Astrocyte (in vitro differentiated cells and primary cell): Measurements from ENCODE around the gene KRTAP1-1. TPM values are rescaled to one million over a fixed set of nuclear protein-coding genes. Genes with fewer than 3 reads are reported as not detected.

ENCODE experiments used
- DNase-seq: peaks from one replicate; pipeline ENCODE4 v3.0.0-alpha.2; 2010; ENCODE audit warnings: low read depth
- FAIRE-seq: peaks from 2 replicates; lab custom pipeline; 2011; peaks lifted over from hg19 to GRCh38; lab: Jason Lieb, UNC
- H2AFZ ChIP-seq: 2 replicates; pipeline ENCODE4 v1.6.0; 2012; ENCODE audit warnings: low read depth, low read length, inconsistent platforms
- H3K27ac ChIP-seq: 2 replicates; pipeline ENCODE4 v1.5.1; 2011; ENCODE audit warnings: low read depth, low read length, inconsistent platforms
- H3K27me3 ChIP-seq: 2 replicates; pipeline ENCODE4 v1.6.0; 2011; ENCODE audit warnings: low read length, inconsistent platforms; ENCODE audit not compliant: insufficient read depth
- H3K36me3 ChIP-seq: 2 replicates; pipeline ENCODE4 v1.5.1; 2011; ENCODE audit warnings: low read length, inconsistent platforms; ENCODE audit not compliant: insufficient read depth
- H3K4me1 ChIP-seq: 2 replicates; pipeline ENCODE4 v1.5.1; 2011; ENCODE audit warnings: low read length, inconsistent platforms; ENCODE audit not compliant: insufficient read depth
- H3K4me2 ChIP-seq: 2 replicates; pipeline ENCODE4 v1.6.0; 2012; ENCODE audit warnings: low read length, inconsistent platforms
- H3K4me3 ChIP-seq: 2 replicates; pipeline ENCODE4 v1.5.1; 2011; ENCODE audit warnings: low read depth, mild to moderate bottlenecking, low read length, inconsistent platforms; ENCODE audit not compliant: insufficient read depth
- H3K79me2 ChIP-seq: 2 replicates; pipeline ENCODE4 v1.6.0; 2012; ENCODE audit warnings: mild to moderate bottlenecking, low read length, inconsistent platforms; ENCODE audit not compliant: insufficient read depth
- H3K9ac ChIP-seq: 2 replicates; pipeline ENCODE4 v1.6.0; 2012; ENCODE audit warnings: mild to moderate bottlenecking, low read length, inconsistent platforms
- H3K9me3 ChIP-seq: 2 replicates; pipeline ENCODE4 v1.5.1; 2012; ENCODE audit warnings: low read depth, mild to moderate bottlenecking, low read length, inconsistent platforms; ENCODE audit not compliant: insufficient read depth
- H4K20me1 ChIP-seq: 2 replicates; pipeline ENCODE4 v1.6.0; 2012; ENCODE audit warnings: low read length, inconsistent platforms; ENCODE audit not compliant: insufficient read depth
- H3K27ac Mint-ChIP-seq: one replicate; pipeline ENCODE4 v1.8.0; 2021; ENCODE audit warnings: mild to moderate bottlenecking, mixed read lengths; ENCODE audit not compliant: unreplicated experiment
- H3K27me3 Mint-ChIP-seq: one replicate; pipeline ENCODE4 v1.8.0; 2021; ENCODE audit warnings: low read depth, mixed read lengths; ENCODE audit not compliant: unreplicated experiment
- H3K36me3 Mint-ChIP-seq: one replicate; pipeline ENCODE4 v1.8.0; 2021; ENCODE audit warnings: low read depth, mixed read lengths; ENCODE audit not compliant: unreplicated experiment
- H3K4me1 Mint-ChIP-seq: one replicate; pipeline ENCODE4 v1.8.0; 2021; ENCODE audit warnings: low read depth, mixed read lengths; ENCODE audit not compliant: unreplicated experiment
- H3K4me3 Mint-ChIP-seq: one replicate; pipeline ENCODE4 v1.8.0; 2021; ENCODE audit warnings: mild to moderate bottlenecking, moderate library complexity, mixed read lengths; ENCODE audit not compliant: unreplicated experiment
- H3K9me3 Mint-ChIP-seq: one replicate; pipeline ENCODE4 v1.8.0; 2021; ENCODE audit warnings: mild to moderate bottlenecking, mixed read lengths; ENCODE audit not compliant: unreplicated experiment
- CTCF ChIP-seq: IDR thresholded peaks from 2 replicates; pipeline ENCODE4 v1.5.1; 2011; ENCODE audit warnings: low read depth, mild to moderate bottlenecking, inconsistent platforms, low read length, moderate library complexity; ENCODE audit not compliant: insufficient read depth
- EZH2 ChIP-seq: IDR thresholded peaks from 2 replicates; pipeline ENCODE4 v1.6.1; 2012; ENCODE audit warnings: mild to moderate bottlenecking, low read length, inconsistent platforms; ENCODE audit not compliant: insufficient read depth
- total RNA-seq: library from RNA; stranded (reverse); gene quantifications from 2 replicates; pipeline ENCODE4 v1.2.1, GENCODE V29; 2021

KRTAP1-1 gene
- total RNA-seq, 1 donor from 2014 or later = not detected

DNA sequence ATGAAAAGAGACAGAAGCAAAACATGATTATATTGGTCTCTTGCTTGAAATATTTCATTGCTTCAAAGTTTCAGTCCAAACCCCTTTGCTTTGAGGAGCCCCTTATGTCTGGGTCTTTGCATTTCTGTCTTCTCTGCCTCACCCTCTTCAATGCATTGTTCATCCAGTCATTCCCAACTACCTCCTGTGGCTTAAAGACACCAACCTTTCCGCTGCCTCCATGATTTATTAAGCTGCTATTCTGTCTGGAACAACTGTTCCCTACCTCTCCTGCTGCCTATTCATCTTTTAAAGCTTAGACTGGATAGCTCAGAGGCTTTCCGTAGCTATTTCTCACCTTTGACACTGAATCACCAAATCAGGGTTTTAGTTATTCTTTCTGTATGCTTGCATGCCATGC, 43.9 kb downstream of the KRTAP1-1 start:
- no peaks in the 10 kb centered on the region for H3K9me3 Mint-ChIP-seq
- Histone ChIP-seq H3K36me3 (no peaks in the 10 kb centered on the region), H3K4me2 (peak overlapping the region; percentile 35), H4K20me1 (no peaks in the 10 kb centered on the region), H2AFZ (peak overlapping the region; percentile 24), H3K9me3 (no peaks in the 10 kb centered on the region), H3K4me1 (no peaks in the 10 kb centered on the region), H3K79me2 (no peaks in the 10 kb centered on the region), H3K9ac (no peak overlapping the region), H3K4me3 (no peak overlapping the region), H3K27me3 (no peaks in the 10 kb centered on the region), H3K27ac (no peak overlapping the region)
- no peaks in the 10 kb centered on the region for H3K36me3 Mint-ChIP-seq
- H3K4me1 Mint-ChIP-seq = peaks cover 7% of the 10 kb centered on the region
- H3K4me3 Mint-ChIP-seq = no peak overlapping the region
- no peak overlapping the region for H3K27ac Mint-ChIP-seq
- FAIRE-seq (no peak), DNase-seq (no peak)
- TF ChIP-seq EZH2 = no peak
- no peak for TF ChIP-seq CTCF
- no peaks in the 10 kb centered on the region for H3K27me3 Mint-ChIP-seq

- no peak overlapping the region for H3K4me3 ChIP-seq
- H3K27me3 ChIP-seq = no peaks in the 10 kb centered on the region
- H3K9ac ChIP-seq = no peak overlapping the region
- H3K9me3 ChIP-seq = no peaks in the 10 kb centered on the region
- H2AFZ ChIP-seq = no peak overlapping the region
- H3K27ac Mint-ChIP-seq = no peak overlapping the region
- H3K4me1 Mint-ChIP-seq = peaks cover 7% of the 10 kb centered on the region
- H3K27ac ChIP-seq = no peak overlapping the region
- no peaks in the 10 kb centered on the region for H3K9me3 Mint-ChIP-seq
- no peaks in the 10 kb centered on the region for H3K79me2 ChIP-seq
- H3K36me3 ChIP-seq = no peaks in the 10 kb centered on the region
- H3K4me2 ChIP-seq = peak overlapping the region; percentile 35
- H4K20me1 ChIP-seq = no peaks in the 10 kb centered on the region
- no peaks in the 10 kb centered on the region for H3K4me1 ChIP-seq
- FAIRE-seq (no peak), DNase-seq (peak; percentile 37)
- no peak overlapping the region for H3K4me3 Mint-ChIP-seq
- no peaks in the 10 kb centered on the region for H3K27me3 Mint-ChIP-seq
- TF ChIP-seq EZH2 (no peak), CTCF (no peak)
- no peaks in the 10 kb centered on the region for H3K36me3 Mint-ChIP-seq
These were observed 44.4 kb downstream of the KRTAP1-1 start for GRCh38 chr17:40996829-40997228.

DNA sequence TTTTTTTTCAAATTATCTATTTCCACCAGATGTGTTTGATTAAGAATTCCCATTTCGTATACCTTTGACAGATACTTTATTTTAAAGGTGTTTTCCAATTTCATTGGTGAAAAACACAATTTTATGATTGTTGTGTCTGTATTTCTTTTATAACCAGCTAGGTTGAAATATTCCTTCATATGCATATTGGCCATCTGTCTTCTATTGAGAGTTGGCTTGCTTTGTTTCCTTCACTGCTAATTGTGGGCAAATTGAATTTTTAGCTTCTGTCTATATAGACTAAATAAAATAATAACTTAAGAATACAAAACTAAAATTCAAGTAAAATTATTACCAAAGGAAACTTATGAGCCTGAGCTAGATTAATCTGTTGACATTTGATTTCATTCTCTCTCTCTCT, 46.1 kb downstream of the KRTAP1-1 start:
- Histone ChIP-seq H3K36me3 (no peaks in the 10 kb centered on the region), H3K9ac (no peak overlapping the region), H3K79me2 (no peaks in the 10 kb centered on the region), H3K27me3 (no peaks in the 10 kb centered on the region), H3K9me3 (no peaks in the 10 kb centered on the region), H2AFZ (no peak overlapping the region), H4K20me1 (no peaks in the 10 kb centered on the region), H3K4me2 (no peak overlapping the region), H3K27ac (no peak overlapping the region), H3K4me3 (no peak overlapping the region), H3K4me1 (no peaks in the 10 kb centered on the region)
- no peak for DNase-seq
- Mint-ChIP-seq H3K9me3 (no peaks in the 10 kb centered on the region), H3K27me3 (no peaks in the 10 kb centered on the region), H3K4me1 (peaks cover 7% of the 10 kb centered on the region), H3K36me3 (no peaks in the 10 kb centered on the region), H3K27ac (no peak overlapping the region), H3K4me3 (no peak overlapping the region)
- FAIRE-seq = no peak
- TF ChIP-seq CTCF (no peak), EZH2 (no peak)
